ENCODE data around the gene KIAA1217.

KIAA1217 gene

DNA sequence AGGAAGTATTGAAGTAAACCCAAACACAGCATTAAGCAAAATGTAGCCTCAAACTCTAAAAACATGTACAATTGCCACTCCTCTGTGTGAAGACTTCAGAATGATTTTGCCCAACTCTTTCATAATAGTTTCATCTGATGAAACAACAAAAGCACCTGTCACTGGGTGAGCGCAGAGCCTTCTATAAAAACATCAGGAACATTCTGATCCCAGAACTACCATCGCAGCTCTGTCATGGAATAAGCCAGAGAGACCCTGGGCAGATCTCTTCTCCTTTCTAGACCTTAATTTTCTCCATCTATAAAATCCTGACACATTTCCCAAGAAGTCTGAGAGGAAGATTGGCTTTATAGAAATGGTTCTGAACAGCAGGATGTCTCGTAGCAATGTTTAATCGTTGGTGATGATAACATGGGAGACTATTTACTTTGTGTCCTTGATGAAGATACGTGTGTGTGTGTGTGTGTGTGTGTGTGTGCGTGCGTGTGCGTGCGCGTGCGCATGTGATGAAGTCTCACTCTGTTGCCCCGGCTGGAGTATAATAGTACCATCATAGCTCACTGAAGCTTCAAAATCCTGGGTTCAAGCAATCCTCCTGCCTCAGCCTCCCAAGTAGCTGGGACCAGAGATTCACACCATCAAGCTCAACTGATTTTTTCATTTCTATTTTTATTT is 198.0 kb downstream of the KIAA1217 start:
- TF ChIP-seq, protein P1, sequence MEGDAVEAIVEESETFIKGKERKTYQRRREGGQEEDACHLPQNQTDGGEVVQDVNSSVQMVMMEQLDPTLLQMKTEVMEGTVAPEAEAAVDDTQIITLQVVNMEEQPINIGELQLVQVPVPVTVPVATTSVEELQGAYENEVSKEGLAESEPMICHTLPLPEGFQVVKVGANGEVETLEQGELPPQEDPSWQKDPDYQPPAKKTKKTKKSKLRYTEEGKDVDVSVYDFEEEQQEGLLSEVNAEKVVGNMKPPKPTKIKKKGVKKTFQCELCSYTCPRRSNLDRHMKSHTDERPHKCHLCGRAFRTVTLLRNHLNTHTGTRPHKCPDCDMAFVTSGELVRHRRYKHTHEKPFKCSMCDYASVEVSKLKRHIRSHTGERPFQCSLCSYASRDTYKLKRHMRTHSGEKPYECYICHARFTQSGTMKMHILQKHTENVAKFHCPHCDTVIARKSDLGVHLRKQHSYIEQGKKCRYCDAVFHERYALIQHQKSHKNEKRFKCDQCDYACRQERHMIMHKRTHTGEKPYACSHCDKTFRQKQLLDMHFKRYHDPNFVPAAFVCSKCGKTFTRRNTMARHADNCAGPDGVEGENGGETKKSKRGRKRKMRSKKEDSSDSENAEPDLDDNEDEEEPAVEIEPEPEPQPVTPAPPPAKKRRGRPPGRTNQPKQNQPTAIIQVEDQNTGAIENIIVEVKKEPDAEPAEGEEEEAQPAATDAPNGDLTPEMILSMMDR (IDR thresholded peaks at IDR 0.05; ENCODE audit: low read depth, low read length): no peak
- in situ Hi-C loops (cut with HindIII; ENCODE audit: low sequenced_read_pairs): no loop called here

DNA sequence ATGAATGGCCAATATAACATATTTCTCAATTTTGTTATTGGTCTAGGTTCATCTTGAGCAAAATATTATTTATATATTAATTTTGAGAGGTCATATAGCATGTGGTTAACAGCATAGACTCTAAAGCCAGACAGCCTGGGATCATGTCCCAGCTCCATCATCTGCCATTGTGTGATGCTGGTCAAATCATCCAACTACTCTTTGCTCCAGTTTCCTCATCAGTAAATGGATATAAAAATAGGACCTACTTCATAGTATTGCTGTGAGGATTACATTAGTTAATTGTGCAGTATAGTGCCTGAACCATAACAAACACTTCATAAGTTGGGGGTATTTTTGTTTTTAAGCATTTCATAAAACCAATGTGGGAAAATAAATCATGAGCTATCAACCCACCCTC is 199.0 kb downstream of the KIAA1217 start:
- DNase-seq (ENCODE audit: low read depth, low spot score): no peak
- in situ Hi-C loops (cut with HindIII; ENCODE audit: low sequenced_read_pairs): no loop called here
- H3K4me3 ChIP-seq (ENCODE audit: low read depth, low read length): no peak overlapping the region
- TF ChIP-seq, protein P1 (IDR thresholded peaks at IDR 0.05; ENCODE audit: low read depth, low read length): no peak

More for the DNA sequence above, 198.0 kb downstream of the KIAA1217 start:
- DNase-seq (ENCODE audit: low read depth, low spot score): no peak
- H3K4me3 ChIP-seq (ENCODE audit: low read depth, low read length): no peak overlapping the region

DNA sequence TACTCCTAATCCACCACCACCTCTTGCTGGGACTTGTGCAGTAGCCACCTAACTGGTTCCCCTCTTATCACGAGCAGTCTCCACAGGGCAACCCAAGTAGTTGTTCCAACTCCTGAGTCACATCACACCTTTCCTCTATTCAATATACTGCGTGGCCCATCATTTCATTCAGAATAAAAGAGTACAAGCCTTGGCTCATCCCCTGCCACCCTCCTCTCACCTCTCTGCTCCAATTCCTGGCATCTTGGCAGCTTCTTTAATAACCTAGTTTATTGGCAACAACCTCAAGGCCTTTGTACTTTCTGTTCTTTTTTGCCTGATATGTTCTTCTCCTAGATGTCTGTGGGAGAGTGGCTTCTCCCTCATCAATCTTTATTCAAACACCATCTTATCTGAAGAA is 199.4 kb downstream of the KIAA1217 start:
- TF ChIP-seq, protein P1 (IDR thresholded peaks at IDR 0.05; ENCODE audit: low read depth, low read length): no peak
- no peak for DNase-seq (ENCODE audit: low read depth, low spot score)
- H3K4me3 ChIP-seq (ENCODE audit: low read depth, low read length): no peak overlapping the region
- in situ Hi-C loops (cut with HindIII; ENCODE audit: low sequenced_read_pairs): no loop called here

DNA sequence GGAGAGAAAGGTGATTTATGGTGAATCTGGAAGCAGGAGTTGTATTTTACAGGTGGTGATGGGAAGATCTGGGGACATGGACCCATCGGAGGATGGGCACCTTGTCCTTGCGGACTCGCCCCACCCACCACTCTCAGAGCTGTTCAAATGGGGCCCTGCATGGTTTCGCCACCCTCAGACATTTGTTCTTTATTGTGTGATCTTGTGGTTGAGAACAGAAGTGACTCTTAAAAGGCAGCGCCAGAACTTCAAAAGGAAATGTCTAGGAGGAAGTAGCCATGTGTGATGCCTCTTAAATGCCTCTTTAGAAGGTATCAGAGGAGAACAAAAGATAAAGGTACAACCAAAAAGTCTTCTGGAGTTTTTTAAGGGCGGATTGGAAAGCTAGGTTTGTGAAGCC is 205.7 kb downstream of the KIAA1217 start:
- TF ChIP-seq, protein P1 (IDR thresholded peaks at IDR 0.05; ENCODE audit: low read depth, low read length): no peak
- no peak overlapping the region for H3K4me3 ChIP-seq (ENCODE audit: low read depth, low read length)
- in situ Hi-C loops (cut with HindIII; ENCODE audit: low sequenced_read_pairs): no loop called here
- DNase-seq (ENCODE audit: low read depth, low spot score): no peak

DNA sequence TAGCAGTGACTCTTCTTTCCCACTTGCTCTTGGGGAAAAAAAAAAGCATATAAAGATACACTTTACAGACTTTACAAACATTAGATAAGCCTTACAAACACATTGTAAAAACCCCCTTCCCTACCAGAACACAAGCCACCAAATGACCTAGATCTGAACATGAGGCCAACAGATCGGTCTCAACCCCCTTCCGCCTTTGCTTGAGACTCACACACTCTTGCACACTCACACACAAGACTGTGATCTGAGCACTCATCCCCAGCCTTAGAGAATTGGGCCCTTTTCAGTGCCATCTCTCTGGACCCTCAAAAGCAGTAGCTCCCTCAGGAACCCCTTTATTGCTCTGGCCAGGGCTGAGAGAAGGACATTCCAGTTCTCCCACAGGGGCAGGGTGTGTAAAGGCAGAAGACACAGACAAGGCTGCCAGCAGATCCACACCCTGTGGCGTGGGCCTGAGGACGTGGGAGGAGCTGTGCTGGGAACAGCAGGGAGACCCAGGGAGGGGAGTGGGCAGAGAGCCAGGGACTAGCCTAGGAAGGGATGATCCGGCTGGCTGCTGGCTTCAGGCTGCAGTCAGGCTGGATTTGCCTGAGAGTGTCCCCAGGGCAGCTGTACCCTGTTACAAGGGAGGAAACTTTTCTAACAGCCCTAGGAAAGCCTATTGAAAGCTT is 206.7 kb downstream of the KIAA1217 start:
- DNase-seq (ENCODE audit: low read depth, low spot score): peak; percentile 81
- in situ Hi-C loops (cut with HindIII; ENCODE audit: low sequenced_read_pairs): no loop called here
- no peak overlapping the region for H3K4me3 ChIP-seq (ENCODE audit: low read depth, low read length)
- TF ChIP-seq, protein P1 (IDR thresholded peaks at IDR 0.05; ENCODE audit: low read depth, low read length): no peak

DNA sequence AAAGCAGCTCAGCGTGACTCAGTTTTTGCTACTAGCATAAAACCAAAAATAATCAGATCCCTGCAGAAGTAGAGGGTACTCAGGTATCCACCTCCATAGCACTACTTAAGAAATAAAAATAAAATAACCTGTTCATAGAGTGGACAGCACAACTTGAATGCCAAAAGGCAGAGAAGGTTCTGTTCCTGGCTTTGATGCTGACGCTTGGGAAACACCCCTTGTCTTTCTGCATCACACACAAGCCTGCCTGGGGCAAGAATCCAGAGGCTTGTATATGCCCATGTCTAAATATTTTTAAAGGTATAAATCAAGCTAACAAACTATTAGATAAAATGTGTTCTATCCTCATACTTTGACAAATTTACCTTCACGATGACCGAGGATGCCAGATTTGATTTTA is 207.3 kb downstream of the KIAA1217 start:
- DNase-seq (ENCODE audit: low read depth, low spot score): no peak
- in situ Hi-C loops (cut with HindIII; ENCODE audit: low sequenced_read_pairs): no loop called here
- TF ChIP-seq, protein P1 (IDR thresholded peaks at IDR 0.05; ENCODE audit: low read depth, low read length): no peak
- no peak overlapping the region for H3K4me3 ChIP-seq (ENCODE audit: low read depth, low read length)

Data from astrocyte of the spinal cord (primary cell).